HepG2 (cell line): ENCODE measurements around the gene PODN. TPM values are rescaled to one million over a fixed set of nuclear protein-coding genes. Genes with fewer than 3 reads are reported as not detected.

Experiments used
- ATAC-seq: fragments of 200-7000 bp; cut with Tn5 transposase; 3 replicates; pipeline ENCODE4 v1.9.1; 2020; ENCODE audit warnings: mild to moderate bottlenecking, moderate library complexity
- BruUV-seq: library from RNA; stranded (reverse); fragments of 400-500 nt; replicated peaks from 2 replicates; lab custom pipeline; 2021; lab: Mats Ljungman, UMichigan
- CTCF ChIA-PET: fragments of 300-600 bp; formaldehyde crosslinking; extraction: SDS; loops from one replicate; lab custom pipeline; 2021; ENCODE audit warnings: low total read pairs, inconsistent platforms, low intra/inter-chr PET ratio; lab: Yijun Ruan, JAX
- POLR2A ChIA-PET: fragments of 350-600 bp; sonication (Branson Sonifier 250); formaldehyde crosslinking; loops from one replicate; lab custom pipeline; 2020; ENCODE audit warnings: antibody characterized with exemption, inconsistent platforms; lab: Yijun Ruan, JAX
- DNase-seq: peaks from one replicate; pipeline ENCODE4 v3.0.0-alpha.2; 2015; ENCODE audit warnings: low spot score
- FAIRE-seq: peaks from 3 replicates; lab custom pipeline; 2011; peaks lifted over from hg19 to GRCh38; lab: Jason Lieb, UNC
- H2AFZ ChIP-seq: one replicate; pipeline ENCODE4 v1.6.1; 2011; ENCODE audit warnings: low read length, inconsistent platforms
- H3K27ac ChIP-seq: fragments of 300-600 bp; 3 replicates; pipeline ENCODE4 v1.8.0; 2011; ENCODE audit warnings: mixed run types, mild to moderate bottlenecking, mixed read lengths, low read length, inconsistent platforms; ENCODE audit not compliant: insufficient read depth; ENCODE audit errors: extremely low read length
- H3K27me3 ChIP-seq, 2 experiments: fragments of 200-600 bp in 1 of 2; 2 replicates in 1 of 2; 3 replicates in 1 of 2; pipeline versions ENCODE4 v1.6.0 to v1.8.0; 2011; ENCODE audit warnings: low read length in 2 of 2, mild to moderate bottlenecking in 2 of 2, moderate library complexity in 2 of 2, inconsistent platforms in 1 of 2; ENCODE audit not compliant: insufficient read depth in 2 of 2, control insufficient read depth in 1 of 2
- H3K36me3 ChIP-seq, 2 experiments: fragments of 200-600 bp in 1 of 2; replicated peaks in 1 of 2; 2 replicates in 1 of 2; 3 replicates in 1 of 2; pipeline versions ENCODE4 v1.5.1 to v1.8.0; 2011; ENCODE audit warnings: low read length in 2 of 2, inconsistent platforms in 1 of 2; ENCODE audit not compliant: insufficient read depth in 2 of 2, control insufficient read depth in 1 of 2
- H3K4me1 ChIP-seq: 2 replicates; pipeline ENCODE4 v1.5.1; 2012; ENCODE audit warnings: low read length, inconsistent platforms; ENCODE audit not compliant: insufficient read depth
- H3K4me2 ChIP-seq: 2 replicates; pipeline ENCODE4 v1.6.0; 2011; ENCODE audit warnings: low read depth, low read length, inconsistent platforms
- H3K4me3 ChIP-seq, 3 experiments: fragments of 200-600 bp in 1 of 3; sonication (generic), shearing (Covaris generic) in 1 of 3; replicated peaks in 1 of 3; 2 replicates each; pipeline ENCODE4 v1.5.1; 2011 to 2016; ENCODE audit warnings: low read length in 3 of 3, inconsistent platforms in 2 of 3, low read depth in 2 of 3, mild to moderate bottlenecking in 2 of 3, control low read depth in 1 of 3, mixed read lengths in 1 of 3; ENCODE audit not compliant: insufficient read depth in 1 of 3
- H3K79me2 ChIP-seq: one replicate; pipeline ENCODE4 v1.6.1; 2011; ENCODE audit warnings: low read length, inconsistent platforms; ENCODE audit not compliant: insufficient read depth
- H3K9ac ChIP-seq: 2 replicates; pipeline ENCODE4 v1.6.0; 2011; ENCODE audit warnings: mild to moderate bottlenecking, low read depth, low read length, inconsistent platforms; ENCODE audit not compliant: insufficient read depth
- H3K9me3 ChIP-seq: 2 replicates; pipeline ENCODE4 v1.5.1; 2012; ENCODE audit warnings: mild to moderate bottlenecking, low read length
- H4K20me1 ChIP-seq: 2 replicates; pipeline ENCODE4 v1.6.0; 2011; ENCODE audit warnings: inconsistent platforms, mild to moderate bottlenecking, low read length, moderate library complexity; ENCODE audit not compliant: insufficient read depth
- CHD4 ChIP-seq: fragments of 200-600 bp; sonication (generic); IDR thresholded peaks from 2 replicates; pipeline ENCODE4 v1.7.0; 2017; ENCODE audit warnings: mild to moderate bottlenecking, low read length, borderline replicate concordance
- ETV5 ChIP-seq: IDR thresholded peaks from 2 replicates; pipeline ENCODE4 v1.6.1; 2018; ENCODE audit warnings: missing biosample characterization, missing genetic modification reagents, inconsistent platforms, borderline replicate concordance
- IRF2 ChIP-seq: IDR thresholded peaks from 2 replicates; pipeline ENCODE4 v1.6.1; 2018; ENCODE audit warnings: missing genetic modification reagents, missing compliant biosample characterization
- LCORL ChIP-seq, 2 experiments: fragments of 450-650 bp in 1 of 2; sonication (generic) in 1 of 2; formaldehyde crosslinking in 1 of 2; IDR thresholded peaks; 2 replicates each; pipeline versions ENCODE4 v1.5.0 to v1.6.1; 2017 to 2020; ENCODE audit warnings: antibody characterized with exemption in 1 of 2, missing genetic modification reagents in 1 of 2
- MAF1 ChIP-seq: sonication (generic); formaldehyde crosslinking; IDR thresholded peaks from 2 replicates; pipeline ENCODE4 v1.5.0; 2020; ENCODE audit warnings: missing genetic modification reagents, borderline replicate concordance
- NR2F6 ChIP-seq, 2 experiments: IDR thresholded peaks; 2 replicates each; pipeline ENCODE4 v1.6.1; 2016; ENCODE audit warnings: antibody characterized with exemption in 1 of 2, mild to moderate bottlenecking in 1 of 2
- REPIN1 ChIP-seq: sonication (generic); formaldehyde crosslinking; IDR thresholded peaks from 2 replicates; pipeline ENCODE4 v1.8.0; 2022; ENCODE audit warnings: missing genetic modification reagents, low read depth, mild to moderate bottlenecking, borderline replicate concordance
- SMARCE1 ChIP-seq: fragments of 450-650 bp; IDR thresholded peaks from 2 replicates; pipeline ENCODE4 v1.6.1; 2017; ENCODE audit warnings: borderline replicate concordance
- SOX13 ChIP-seq, 3 experiments: fragments of 450-650 bp in 1 of 3; sonication (generic) in 1 of 3; formaldehyde crosslinking in 1 of 3; IDR thresholded peaks in 2 of 3; conservative IDR thresholded peaks in 1 of 3; 2 replicates each; pipeline versions ENCODE4 v1.5.0 to v1.6.1; 2016 to 2020; ENCODE audit warnings: antibody characterized with exemption in 1 of 3, mild to moderate bottlenecking in 1 of 3, missing compliant biosample characterization in 1 of 3, missing genetic modification reagents in 1 of 3, moderate library complexity in 1 of 3
- SSRP1 ChIP-seq: IDR thresholded peaks from 2 replicates; pipeline ENCODE4 v1.6.1; 2016; ENCODE audit warnings: control low read depth
- ZFX ChIP-seq: sonication (generic); formaldehyde crosslinking; IDR thresholded peaks from 2 replicates; pipeline ENCODE4 v1.4.0; 2020; ENCODE audit warnings: mild to moderate bottlenecking, low read depth, missing genetic modification reagents, moderate library complexity
- ZMYM3 ChIP-seq: sonication (generic); formaldehyde crosslinking; IDR thresholded peaks from 2 replicates; pipeline ENCODE4 v1.5.1; 2020; ENCODE audit warnings: mild to moderate bottlenecking, missing genetic modification reagents
- ZMYM4 ChIP-seq: sonication (generic); formaldehyde crosslinking; IDR thresholded peaks from 2 replicates; pipeline ENCODE4 v1.8.1; 2023; ENCODE audit warnings: mild to moderate bottlenecking, missing genetic modification reagents
- WGBS: methylation state at CpG from one replicate; pipeline ENCODE4 v1.1.6; 2017; ENCODE audit warnings: low lambda C conversion rate; 5-methylcytosine and 5-hydroxymethylcytosine counted together
- in situ Hi-C: cut with HindIII; loops from 2 replicates; pipeline ENCODE4 v1.10.0; 2017; ENCODE audit warnings: low pct_unique_long_range_greater_than_20kb; ENCODE audit not compliant: extremely low pct_ligation_motif_present
- intact Hi-C: fragments of 100-400 bp; cut with micrococcal nuclease; formaldehyde crosslinking; loops from one replicate; pipeline ENCODE4 v1.10.0; 2022; ENCODE audit not compliant: unreplicated experiment
- polyA plus RNA-seq, 8 experiments: library from polyadenylated mRNA; depleted of rRNA in 3 of 8; stranded (reverse) in 7 of 8; unstranded in 1 of 8; fragments of >200 nt; fragmentation: Illumina TruSeq in 4 of 8; extraction: Trizol in 4 of 8; gene quantifications; 2 replicates each; pipeline versions ENCODE4 v1.2.1 to v1.2.3, GENCODE V29; 2011 to 2016; ENCODE audit warnings: low read depth in 4 of 8, missing spikeins in 1 of 8, mixed read lengths in 1 of 8; ENCODE audit not compliant: insufficient read depth in 1 of 8
- total RNA-seq, 5 experiments: library from RNA; depleted of rRNA; stranded (reverse); fragments of >200 nt; fragmentation: Illumina TruSeq; extraction: Trizol; gene quantifications; 2 replicates each; pipeline ENCODE4 v1.2.3, GENCODE V29; 2016; ENCODE audit warnings: low read depth in 1 of 5
- TF ChIP-seq, protein P1 (sequence below): sonication (generic); formaldehyde crosslinking; IDR thresholded peaks from 2 replicates; pipeline ENCODE4 v1.4.0; 2020; ENCODE audit warnings: mild to moderate bottlenecking, missing genetic modification reagents
- TF ChIP-seq, protein P2 (sequence below): IDR thresholded peaks from 2 replicates; pipeline ENCODE4 v1.6.1; 2016; ENCODE audit warnings: mild to moderate bottlenecking
- TF ChIP-seq, protein P3 (sequence below): sonication (generic); formaldehyde crosslinking; IDR thresholded peaks from 2 replicates; pipeline ENCODE4 v1.5.0; 2020; ENCODE audit warnings: mild to moderate bottlenecking, missing genetic modification reagents

The PODN gene
- total and polyA plus RNA-seq, 2 of the 13 experiments (the other 11 are each of a cell fraction or from before 2014, with no cell fraction given), result 0.13 TPM; not detected in 1

DNA sequence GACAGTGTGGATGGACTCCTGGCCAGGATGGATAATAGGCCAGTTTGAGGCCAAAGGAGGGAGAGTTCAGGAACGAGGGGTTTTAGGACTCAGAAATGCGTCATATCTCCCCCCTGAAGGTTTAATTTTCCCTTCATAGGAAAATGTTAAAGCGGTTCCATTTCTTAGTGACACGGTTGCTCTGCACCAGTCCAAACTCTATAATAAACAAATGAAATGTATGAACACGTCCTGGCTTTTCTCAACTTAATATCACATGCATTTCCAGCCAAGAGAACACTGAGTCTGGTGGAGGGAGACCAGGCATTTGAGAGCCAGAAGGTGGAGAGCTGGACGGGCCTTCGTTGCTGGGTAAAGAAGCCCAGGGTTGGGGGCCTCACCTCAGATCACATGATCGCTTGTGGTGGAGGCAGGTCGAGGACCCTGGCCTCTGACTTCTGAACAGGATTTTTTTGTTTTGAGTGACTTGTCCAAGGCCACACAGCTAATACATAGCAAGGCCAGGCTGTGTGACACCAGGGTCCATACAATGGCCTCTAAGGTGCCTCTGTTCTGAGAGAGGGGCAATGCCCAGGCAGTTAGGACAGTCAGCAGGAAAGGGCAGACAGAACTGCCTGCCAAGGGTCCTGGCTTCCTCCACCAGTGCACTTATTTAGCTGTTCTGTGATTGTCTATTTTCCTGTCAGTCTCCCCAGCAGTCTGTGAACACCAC, 69.0 kb downstream of the PODN start:
- in situ Hi-C loops, result no loop called here
- ATAC-seq (peak; percentile 65), FAIRE-seq (no peak), DNase-seq (no peak)
- no peaks in the 10 kb centered on the region for H4K20me1 ChIP-seq
- H3K27ac ChIP-seq, result peak overlapping the region; percentile 19
- intact Hi-C loops, result no loop called here
- peaks cover 79% of the 10 kb centered on the region for H3K4me1 ChIP-seq
- no peak overlapping the region for H2AFZ ChIP-seq
- POLR2A ChIA-PET, result interaction anchor here (0.9 to 2.9 kb wide), 8 partner anchors 9 to 52 kb away, joined by 3 to 16 read pairs (median 5); no protein-coding TSS in a partner anchor
- no peaks in the 10 kb centered on the region for H3K9me3 ChIP-seq
- CTCF ChIA-PET, result no interaction called here
- WGBS, result 13% methylated on average over 9 of the region's 9 CpGs
- H3K4me3 ChIP-seq, result no peak overlapping the region
- H3K79me2 ChIP-seq, result no peaks in the 10 kb centered on the region
- peak overlapping the region; percentile 40 for H3K4me2 ChIP-seq
- no TSS peak for BruUV-seq
- H3K27me3 ChIP-seq, result peaks cover 3 to 5% of the 10 kb centered on the region in 2 experiments; a peak in 3 of 5 replicates
- H3K9ac ChIP-seq, result peak overlapping the region; percentile 3; the same call in 1 of the 2 replicates
- no peaks in the 10 kb centered on the region for H3K36me3 ChIP-seq
- TF ChIP-seq, protein P1, sequence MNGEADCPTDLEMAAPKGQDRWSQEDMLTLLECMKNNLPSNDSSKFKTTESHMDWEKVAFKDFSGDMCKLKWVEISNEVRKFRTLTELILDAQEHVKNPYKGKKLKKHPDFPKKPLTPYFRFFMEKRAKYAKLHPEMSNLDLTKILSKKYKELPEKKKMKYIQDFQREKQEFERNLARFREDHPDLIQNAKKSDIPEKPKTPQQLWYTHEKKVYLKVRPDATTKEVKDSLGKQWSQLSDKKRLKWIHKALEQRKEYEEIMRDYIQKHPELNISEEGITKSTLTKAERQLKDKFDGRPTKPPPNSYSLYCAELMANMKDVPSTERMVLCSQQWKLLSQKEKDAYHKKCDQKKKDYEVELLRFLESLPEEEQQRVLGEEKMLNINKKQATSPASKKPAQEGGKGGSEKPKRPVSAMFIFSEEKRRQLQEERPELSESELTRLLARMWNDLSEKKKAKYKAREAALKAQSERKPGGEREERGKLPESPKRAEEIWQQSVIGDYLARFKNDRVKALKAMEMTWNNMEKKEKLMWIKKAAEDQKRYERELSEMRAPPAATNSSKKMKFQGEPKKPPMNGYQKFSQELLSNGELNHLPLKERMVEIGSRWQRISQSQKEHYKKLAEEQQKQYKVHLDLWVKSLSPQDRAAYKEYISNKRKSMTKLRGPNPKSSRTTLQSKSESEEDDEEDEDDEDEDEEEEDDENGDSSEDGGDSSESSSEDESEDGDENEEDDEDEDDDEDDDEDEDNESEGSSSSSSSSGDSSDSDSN (CRISPR knock-in tag), result no peak; the same call in 1 of the 2 replicates
- TF ChIP-seq LCORL (IDR thresholded peaks at IDR 0.05), result no peak
- peak; percentile 49; the same call in 1 of the 2 replicates for TF ChIP-seq LCORL (CRISPR knock-in tag; IDR thresholded peaks at IDR 0.05)
- no peak for TF ChIP-seq SOX13 (IDR thresholded peaks at IDR 0.05)
- peak in 1 of 2 experiments; percentile 59; a peak in 2 of 4 replicates for TF ChIP-seq SOX13 (CRISPR knock-in tag; conservative IDR thresholded peaks at IDR 0.05 in 1 of 2, IDR thresholded peaks at IDR 0.05 in 1 of 2)
- TF ChIP-seq REPIN1, result peak; percentile 58; the same call in 1 of the 2 replicates
- TF ChIP-seq MAF1 (CRISPR knock-in tag), result no peak
- TF ChIP-seq, protein P2, sequence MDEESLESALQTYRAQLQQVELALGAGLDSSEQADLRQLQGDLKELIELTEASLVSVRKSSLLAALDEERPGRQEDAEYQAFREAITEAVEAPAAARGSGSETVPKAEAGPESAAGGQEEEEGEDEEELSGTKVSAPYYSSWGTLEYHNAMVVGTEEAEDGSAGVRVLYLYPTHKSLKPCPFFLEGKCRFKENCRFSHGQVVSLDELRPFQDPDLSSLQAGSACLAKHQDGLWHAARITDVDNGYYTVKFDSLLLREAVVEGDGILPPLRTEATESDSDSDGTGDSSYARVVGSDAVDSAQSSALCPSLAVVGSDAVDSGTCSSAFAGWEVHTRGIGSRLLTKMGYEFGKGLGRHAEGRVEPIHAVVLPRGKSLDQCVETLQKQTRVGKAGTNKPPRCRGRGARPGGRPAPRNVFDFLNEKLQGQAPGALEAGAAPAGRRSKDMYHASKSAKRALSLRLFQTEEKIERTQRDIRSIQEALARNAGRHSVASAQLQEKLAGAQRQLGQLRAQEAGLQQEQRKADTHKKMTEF, result no peak; the same call in 1 of the 2 replicates
- TF ChIP-seq ZMYM4 (CRISPR knock-in tag), result peak; percentile 75
- TF ChIP-seq SSRP1, result no peak
- TF ChIP-seq, protein P3, sequence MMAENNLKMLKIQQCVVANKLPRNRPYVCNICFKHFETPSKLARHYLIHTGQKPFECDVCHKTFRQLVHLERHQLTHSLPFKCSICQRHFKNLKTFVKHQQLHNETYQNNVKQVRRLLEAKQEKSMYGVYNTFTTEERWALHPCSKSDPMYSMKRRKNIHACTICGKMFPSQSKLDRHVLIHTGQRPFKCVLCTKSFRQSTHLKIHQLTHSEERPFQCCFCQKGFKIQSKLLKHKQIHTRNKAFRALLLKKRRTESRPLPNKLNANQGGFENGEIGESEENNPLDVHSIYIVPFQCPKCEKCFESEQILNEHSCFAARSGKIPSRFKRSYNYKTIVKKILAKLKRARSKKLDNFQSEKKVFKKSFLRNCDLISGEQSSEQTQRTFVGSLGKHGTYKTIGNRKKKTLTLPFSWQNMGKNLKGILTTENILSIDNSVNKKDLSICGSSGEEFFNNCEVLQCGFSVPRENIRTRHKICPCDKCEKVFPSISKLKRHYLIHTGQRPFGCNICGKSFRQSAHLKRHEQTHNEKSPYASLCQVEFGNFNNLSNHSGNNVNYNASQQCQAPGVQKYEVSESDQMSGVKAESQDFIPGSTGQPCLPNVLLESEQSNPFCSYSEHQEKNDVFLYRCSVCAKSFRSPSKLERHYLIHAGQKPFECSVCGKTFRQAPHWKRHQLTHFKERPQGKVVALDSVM, result peak; percentile 84
- peak; percentile 78 for TF ChIP-seq NR2F6 (IDR thresholded peaks at IDR 0.05)
- TF ChIP-seq NR2F6 (CRISPR knock-in tag; IDR thresholded peaks at IDR 0.05), result peak; percentile 82
- no peak for TF ChIP-seq SMARCE1
- peak; percentile 62; the same call in 1 of the 2 replicates for TF ChIP-seq ZFX (CRISPR knock-in tag)
- TF ChIP-seq CHD4, result no peak
- TF ChIP-seq IRF2 (CRISPR knock-in tag), result no peak
- TF ChIP-seq ZMYM3 (CRISPR knock-in tag), result 0 out of 2 replicates have a peak, but pooled peaks have one; percentile 66
- TF ChIP-seq ETV5, result 0 out of 2 replicates have a peak, but pooled peaks have one; percentile 10
